ENCODE results near the gene CHCHD5. TPM values are rescaled to one million over a fixed set of nuclear protein-coding genes. Genes with fewer than 3 reads are reported as not detected.

The CHCHD5 gene
- total RNA-seq, 1 experiment from 2014 or later, result 37.1 TPM

GRCh38 chr2:112582314-112582746 is 2.1 kb upstream of the CHCHD5 start:
- no peak for TF ChIP-seq EZH2 (IDR thresholded peaks at IDR 0.05; ENCODE audit: borderline replicate concordance, low read depth, low read length, poor library complexity, severe bottlenecking)
- TF ChIP-seq, protein P1, sequence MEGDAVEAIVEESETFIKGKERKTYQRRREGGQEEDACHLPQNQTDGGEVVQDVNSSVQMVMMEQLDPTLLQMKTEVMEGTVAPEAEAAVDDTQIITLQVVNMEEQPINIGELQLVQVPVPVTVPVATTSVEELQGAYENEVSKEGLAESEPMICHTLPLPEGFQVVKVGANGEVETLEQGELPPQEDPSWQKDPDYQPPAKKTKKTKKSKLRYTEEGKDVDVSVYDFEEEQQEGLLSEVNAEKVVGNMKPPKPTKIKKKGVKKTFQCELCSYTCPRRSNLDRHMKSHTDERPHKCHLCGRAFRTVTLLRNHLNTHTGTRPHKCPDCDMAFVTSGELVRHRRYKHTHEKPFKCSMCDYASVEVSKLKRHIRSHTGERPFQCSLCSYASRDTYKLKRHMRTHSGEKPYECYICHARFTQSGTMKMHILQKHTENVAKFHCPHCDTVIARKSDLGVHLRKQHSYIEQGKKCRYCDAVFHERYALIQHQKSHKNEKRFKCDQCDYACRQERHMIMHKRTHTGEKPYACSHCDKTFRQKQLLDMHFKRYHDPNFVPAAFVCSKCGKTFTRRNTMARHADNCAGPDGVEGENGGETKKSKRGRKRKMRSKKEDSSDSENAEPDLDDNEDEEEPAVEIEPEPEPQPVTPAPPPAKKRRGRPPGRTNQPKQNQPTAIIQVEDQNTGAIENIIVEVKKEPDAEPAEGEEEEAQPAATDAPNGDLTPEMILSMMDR (conservative IDR thresholded peaks at IDR 0.05; ENCODE audit: low read depth, low read length), result peak; percentile 60
- Histone ChIP-seq H3K27ac (ENCODE audit: low read depth, low read length, poor library complexity, severe bottlenecking) (peak overlapping the region; percentile 94), H3K36me3 (ENCODE audit: insufficient read depth, low read length, poor library complexity, severe bottlenecking) (peaks cover 4% of the 10 kb centered on the region), H3K4me3 (ENCODE audit: low read depth, low read length, poor library complexity, severe bottlenecking) (no peak overlapping the region), H3K4me1 (ENCODE audit: insufficient read depth, low read length, poor library complexity, severe bottlenecking) (peaks cover 24% of the 10 kb centered on the region), H3K9me3 (ENCODE audit: low read depth, low read length, poor library complexity, severe bottlenecking) (no peaks in the 10 kb centered on the region), H3K27me3 (replicated peaks; ENCODE audit: insufficient read depth, low read depth, low read length, poor library complexity) (no peaks in the 10 kb centered on the region)
- DNase-seq (ENCODE audit: low spot score), result peak; percentile 81
- no TSS peak for BruUV-seq (replicated peaks)
- ChIA-PET POLR2A (ENCODE audit: low non-redundant PET) (no interaction called here), CTCF (interaction anchor here (0.6 kb wide), 1 partner anchor 149 kb away, joined by 3 read pairs; the partner anchor contains the start of gene RGPD8)
- intact Hi-C loops (cut with micrococcal nuclease; ENCODE audit: unreplicated experiment), result loop anchor here (1.0 to 5.0 kb wide), 7 partner anchors 40 to 525 kb away; partner anchors contain the start of genes POLR1B, TMEM87B, ZC3H6 and ZC3H8

GRCh38 chr2:112583497-112584133 is 794 bp upstream of the CHCHD5 start:
- CTCF ChIA-PET, result interaction anchor here (0.5 to 1.0 kb wide), 5 partner anchors 18 to 310 kb away, joined by 3 to 8 read pairs (median 5); no protein-coding TSS in a partner anchor
- Histone ChIP-seq H3K9me3 (ENCODE audit: low read depth, low read length, poor library complexity, severe bottlenecking) (no peaks in the 10 kb centered on the region), H3K4me1 (ENCODE audit: insufficient read depth, low read length, poor library complexity, severe bottlenecking) (peaks cover 24% of the 10 kb centered on the region), H3K27me3 (replicated peaks; ENCODE audit: insufficient read depth, low read depth, low read length, poor library complexity) (no peaks in the 10 kb centered on the region), H3K36me3 (ENCODE audit: insufficient read depth, low read length, poor library complexity, severe bottlenecking) (peaks cover 6% of the 10 kb centered on the region), H3K4me3 (ENCODE audit: low read depth, low read length, poor library complexity, severe bottlenecking) (peak overlapping the region; percentile 59), H3K27ac (ENCODE audit: low read depth, low read length, poor library complexity, severe bottlenecking) (peak overlapping the region; percentile 94)
- no peak for TF ChIP-seq EZH2 (IDR thresholded peaks at IDR 0.05; ENCODE audit: borderline replicate concordance, low read depth, low read length, poor library complexity, severe bottlenecking)
- TF ChIP-seq, protein P1 (conservative IDR thresholded peaks at IDR 0.05; ENCODE audit: low read depth, low read length), result peak; percentile 39
- intact Hi-C loops (cut with micrococcal nuclease; ENCODE audit: unreplicated experiment), result loop anchor here (5.0 kb wide), 6 partner anchors 41 to 526 kb away; partner anchors contain the start of genes POLR1B, TMEM87B, ZC3H6 and ZC3H8
- TSS peak; percentile 84 for BruUV-seq (replicated peaks)
- POLR2A ChIA-PET (ENCODE audit: low non-redundant PET), result interaction anchor here (0.6 kb wide), 1 partner anchor 60 kb away, joined by 4 read pairs; no protein-coding TSS in a partner anchor
- peak; percentile 62 for DNase-seq (ENCODE audit: low spot score)

DNA sequence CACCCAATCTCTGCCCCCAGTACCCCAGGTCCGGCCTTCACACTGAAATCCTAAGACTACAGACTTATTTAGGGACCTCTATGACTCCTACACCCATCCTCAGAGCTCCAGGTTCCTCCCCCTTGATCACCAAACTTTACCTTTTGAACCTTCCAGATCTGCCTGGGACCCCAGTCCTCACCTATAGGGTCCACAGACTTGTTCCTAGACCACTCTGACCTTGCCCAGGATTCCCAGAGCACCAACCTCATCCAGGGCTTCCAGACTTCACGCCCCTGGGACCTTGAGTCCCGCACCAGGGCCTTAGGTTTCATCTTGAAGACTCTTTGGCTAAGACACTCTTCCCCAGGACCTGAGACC is 462 bp downstream of the CHCHD5 start:
- H3K27me3 ChIP-seq (replicated peaks; ENCODE audit: insufficient read depth, low read depth, low read length, poor library complexity), result no peaks in the 10 kb centered on the region
- intact Hi-C loops (cut with micrococcal nuclease; ENCODE audit: unreplicated experiment), result loop anchor here (5.0 kb wide), 6 partner anchors 43 to 528 kb away; partner anchors contain the start of genes POLR1B, TMEM87B, ZC3H6 and ZC3H8
- H3K4me3 ChIP-seq (ENCODE audit: low read depth, low read length, poor library complexity, severe bottlenecking), result peak overlapping the region; percentile 59
- H3K36me3 ChIP-seq (ENCODE audit: insufficient read depth, low read length, poor library complexity, severe bottlenecking), result peaks cover 10% of the 10 kb centered on the region
- BruUV-seq (replicated peaks), result no TSS peak
- no peaks in the 10 kb centered on the region for H3K9me3 ChIP-seq (ENCODE audit: low read depth, low read length, poor library complexity, severe bottlenecking)
- peak overlapping the region; percentile 94 for H3K27ac ChIP-seq (ENCODE audit: low read depth, low read length, poor library complexity, severe bottlenecking)
- DNase-seq (ENCODE audit: low spot score), result no peak
- peaks cover 13% of the 10 kb centered on the region for H3K4me1 ChIP-seq (ENCODE audit: insufficient read depth, low read length, poor library complexity, severe bottlenecking)
- POLR2A ChIA-PET (ENCODE audit: low non-redundant PET), result no interaction called here
- CTCF ChIA-PET, result no interaction called here
- no peak for TF ChIP-seq EZH2 (IDR thresholded peaks at IDR 0.05; ENCODE audit: borderline replicate concordance, low read depth, low read length, poor library complexity, severe bottlenecking)
- TF ChIP-seq, protein P1 (conservative IDR thresholded peaks at IDR 0.05; ENCODE audit: low read depth, low read length), result no peak
